ENCODE data around the gene ANO1. TPM values are rescaled to one million over a fixed set of nuclear protein-coding genes. Genes with fewer than 3 reads are reported as not detected.
A peak's percentile ranks its signal among the peaks of the same experiment; 100 is the strongest.

The ANO1 gene
- polyA plus RNA-seq, 1 of the 3 experiments (the other 2 are of a cell fraction) = not detected

DNA sequence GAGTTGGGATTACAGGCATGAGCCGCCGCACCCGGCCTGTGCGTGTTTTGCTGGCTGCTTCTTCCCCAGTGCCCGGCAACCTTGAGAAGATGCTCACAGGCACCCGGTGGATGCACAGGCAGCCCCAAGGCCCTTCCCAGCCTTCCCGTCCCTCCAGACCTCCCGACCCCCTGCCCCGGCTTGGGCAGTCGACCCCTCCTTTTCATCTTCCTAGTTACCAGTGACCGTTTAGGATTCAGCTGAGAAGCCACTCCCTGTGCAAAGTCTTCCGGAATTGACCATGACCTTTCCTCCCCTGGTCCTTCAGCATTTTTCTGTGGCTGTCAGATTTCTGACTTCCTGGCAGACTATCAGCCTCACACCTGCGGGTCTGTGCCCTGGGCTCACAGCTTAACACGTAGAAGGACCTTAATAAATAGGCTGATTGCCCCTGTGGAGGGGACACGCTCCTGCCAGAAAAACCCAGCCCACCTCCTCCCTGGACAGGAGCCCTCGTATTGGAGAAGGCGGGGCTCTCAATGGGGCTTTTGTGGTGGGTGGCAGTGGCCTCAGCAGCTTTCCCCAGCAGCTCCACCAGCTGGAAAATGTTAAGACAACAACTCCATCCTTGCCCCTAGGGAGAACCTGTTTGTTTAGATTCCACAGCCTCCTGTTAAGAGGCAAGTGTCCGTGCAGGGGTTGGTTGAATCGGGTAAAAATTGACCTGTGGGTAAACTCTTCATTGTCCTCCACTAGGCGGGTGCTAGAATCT, 10.4 kb upstream of the ANO1 start:
- ChIA-PET CTCF (interaction anchor here (1.0 to 1.6 kb wide), 3 partner anchors 34 to 149 kb away, joined by 3 to 5 read pairs (median 4); no protein-coding TSS in a partner anchor), POLR2A (no interaction called here)
- Histone ChIP-seq H3K4me3 (ENCODE audit: low read depth in 2 of 2, low read length in 1 of 2) (no peak overlapping the region), H3K27ac (ENCODE audit: low read depth in 2 of 2, low read length in 1 of 2) (no peak overlapping the region), H3K79me2 (ENCODE audit: insufficient read depth) (no peaks in the 10 kb centered on the region), H3K36me3 (replicated peaks in 1 of 2; ENCODE audit: control insufficient read depth in 1 of 2, insufficient read depth in 2 of 2, low read length in 1 of 2) (no peaks in the 10 kb centered on the region), H3F3A (replicated peaks; ENCODE audit: insufficient read depth) (no peaks in the 10 kb centered on the region), H2AFZ (ENCODE audit: low read depth) (no peak overlapping the region), H4K20me1 (ENCODE audit: insufficient read depth) (no peaks in the 10 kb centered on the region), H3K9ac (no peak overlapping the region), H3K9me3 (no peaks in the 10 kb centered on the region), H3K4me2 (no peak overlapping the region), H3K4me1 (ENCODE audit: control insufficient read depth in 1 of 2, insufficient read depth in 2 of 2, low read depth in 1 of 2, low read length in 1 of 2) (peaks cover 0 to 5% of the 10 kb centered on the region in 2 experiments; a peak in 1 of 4 replicates), H3K9me2 (no peaks in the 10 kb centered on the region), H3K27me3 (ENCODE audit: insufficient read depth) (no peaks in the 10 kb centered on the region; the same call in 1 of the 2 replicates)
- TF ChIP-seq GABPA (IDR thresholded peaks at IDR 0.05; ENCODE audit: low read depth) = no peak
- TF ChIP-seq RFX5 (IDR thresholded peaks at IDR 0.05; ENCODE audit: low read length) = no peak
- no peak for TF ChIP-seq ELF1 (IDR thresholded peaks at IDR 0.05)
- TF ChIP-seq RXRA (IDR thresholded peaks at IDR 0.05; ENCODE audit: borderline replicate concordance, low read depth) = no peak
- TF ChIP-seq TCF12 (IDR thresholded peaks at IDR 0.05) = no peak
- no peak for TF ChIP-seq RAD21 (IDR thresholded peaks at IDR 0.05; ENCODE audit: low read length)
- TF ChIP-seq, protein P1, sequence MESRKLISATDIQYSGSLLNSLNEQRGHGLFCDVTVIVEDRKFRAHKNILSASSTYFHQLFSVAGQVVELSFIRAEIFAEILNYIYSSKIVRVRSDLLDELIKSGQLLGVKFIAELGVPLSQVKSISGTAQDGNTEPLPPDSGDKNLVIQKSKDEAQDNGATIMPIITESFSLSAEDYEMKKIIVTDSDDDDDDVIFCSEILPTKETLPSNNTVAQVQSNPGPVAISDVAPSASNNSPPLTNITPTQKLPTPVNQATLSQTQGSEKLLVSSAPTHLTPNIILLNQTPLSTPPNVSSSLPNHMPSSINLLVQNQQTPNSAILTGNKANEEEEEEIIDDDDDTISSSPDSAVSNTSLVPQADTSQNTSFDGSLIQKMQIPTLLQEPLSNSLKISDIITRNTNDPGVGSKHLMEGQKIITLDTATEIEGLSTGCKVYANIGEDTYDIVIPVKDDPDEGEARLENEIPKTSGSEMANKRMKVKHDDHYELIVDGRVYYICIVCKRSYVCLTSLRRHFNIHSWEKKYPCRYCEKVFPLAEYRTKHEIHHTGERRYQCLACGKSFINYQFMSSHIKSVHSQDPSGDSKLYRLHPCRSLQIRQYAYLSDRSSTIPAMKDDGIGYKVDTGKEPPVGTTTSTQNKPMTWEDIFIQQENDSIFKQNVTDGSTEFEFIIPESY (IDR thresholded peaks at IDR 0.05; ENCODE audit: borderline replicate concordance, low read depth) = no peak
- 58% methylated on average over 19 of the region's 20 CpGs for WGBS (ENCODE audit: low lambda C conversion rate)
- DNase-seq = peak; percentile 30

GRCh38 chr11:70068345-70068744, 9.8 kb upstream of the ANO1 start:
- Histone ChIP-seq H3K27me3 (ENCODE audit: insufficient read depth) (no peaks in the 10 kb centered on the region; the same call in 1 of the 2 replicates), H3K79me2 (ENCODE audit: insufficient read depth) (no peaks in the 10 kb centered on the region), H3K4me3 (ENCODE audit: low read depth in 2 of 2, low read length in 1 of 2) (no peak overlapping the region), H3K9me2 (no peaks in the 10 kb centered on the region), H3K9ac (no peak overlapping the region), H3K36me3 (replicated peaks in 1 of 2; ENCODE audit: control insufficient read depth in 1 of 2, insufficient read depth in 2 of 2, low read length in 1 of 2) (no peaks in the 10 kb centered on the region), H3K9me3 (no peaks in the 10 kb centered on the region), H2AFZ (ENCODE audit: low read depth) (no peak overlapping the region), H3F3A (replicated peaks; ENCODE audit: insufficient read depth) (no peaks in the 10 kb centered on the region), H3K27ac (ENCODE audit: low read depth in 2 of 2, low read length in 1 of 2) (no peak overlapping the region), H3K4me1 (ENCODE audit: control insufficient read depth in 1 of 2, insufficient read depth in 2 of 2, low read depth in 1 of 2, low read length in 1 of 2) (peaks cover 0 to 5% of the 10 kb centered on the region in 2 experiments; a peak in 1 of 4 replicates), H4K20me1 (ENCODE audit: insufficient read depth) (no peaks in the 10 kb centered on the region), H3K4me2 (no peak overlapping the region)
- 50% methylated on average over 4 of the region's 6 CpGs for WGBS (ENCODE audit: low lambda C conversion rate)
- no peak for TF ChIP-seq RXRA (IDR thresholded peaks at IDR 0.05; ENCODE audit: borderline replicate concordance, low read depth)
- TF ChIP-seq, protein P2, sequence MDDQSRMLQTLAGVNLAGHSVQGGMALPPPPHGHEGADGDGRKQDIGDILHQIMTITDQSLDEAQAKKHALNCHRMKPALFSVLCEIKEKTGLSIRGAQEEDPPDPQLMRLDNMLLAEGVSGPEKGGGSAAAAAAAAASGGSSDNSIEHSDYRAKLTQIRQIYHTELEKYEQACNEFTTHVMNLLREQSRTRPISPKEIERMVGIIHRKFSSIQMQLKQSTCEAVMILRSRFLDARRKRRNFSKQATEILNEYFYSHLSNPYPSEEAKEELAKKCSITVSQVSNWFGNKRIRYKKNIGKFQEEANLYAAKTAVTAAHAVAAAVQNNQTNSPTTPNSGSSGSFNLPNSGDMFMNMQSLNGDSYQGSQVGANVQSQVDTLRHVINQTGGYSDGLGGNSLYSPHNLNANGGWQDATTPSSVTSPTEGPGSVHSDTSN (IDR thresholded peaks at IDR 0.05) = no peak
- TF ChIP-seq USF2 (IDR thresholded peaks at IDR 0.05; ENCODE audit: borderline replicate concordance, low read depth, low read length) = no peak
- TF ChIP-seq CHD2 (IDR thresholded peaks at IDR 0.05; ENCODE audit: low read length, partially characterized antibody) = no peak
- TF ChIP-seq TCF12 (IDR thresholded peaks at IDR 0.05) = no peak
- no peak for TF ChIP-seq FOSL2 (IDR thresholded peaks at IDR 0.05; ENCODE audit: borderline replicate concordance, low read depth)
- TF ChIP-seq USF1 (IDR thresholded peaks at IDR 0.05; ENCODE audit: borderline replicate concordance, low read depth) = no peak
- no peak for TF ChIP-seq SIN3A (IDR thresholded peaks at IDR 0.05; ENCODE audit: borderline replicate concordance, low read depth, low read length)
- no peak for TF ChIP-seq GABPA (IDR thresholded peaks at IDR 0.05; ENCODE audit: low read depth)
- TF ChIP-seq MXI1 (IDR thresholded peaks at IDR 0.05; ENCODE audit: low read depth, low read length) = no peak
- no peak for TF ChIP-seq EP300 (IDR thresholded peaks at IDR 0.05; ENCODE audit: borderline replicate concordance in 1 of 2, low read depth in 1 of 2, low read length in 1 of 2)
- CTCF ChIA-PET = interaction anchor here (1.0 to 1.6 kb wide), 2 partner anchors 34 to 149 kb away, joined by 4 to 5 read pairs; no protein-coding TSS in a partner anchor
- DNase-seq = peak; percentile 7
- POLR2A ChIA-PET = no interaction called here
